Loucy (cell line): ENCODE measurements around the gene RSPRY1.

Experiments
- H2AFZ ChIP-seq: fragments of 200-600 bp; sonication (generic); 2 replicates; pipeline ENCODE4 v1.6.0; 2016; ENCODE audit warnings: antibody characterized with exemption, mild to moderate bottlenecking, low read length, moderate library complexity
- H3F3A ChIP-seq: fragments of 200-600 bp; 2 replicates; pipeline ENCODE4 v1.6.0; 2016; ENCODE audit warnings: antibody characterized with exemption, low read depth, mild to moderate bottlenecking
- H3K27me3 ChIP-seq: fragments of 200-600 bp; sonication (generic); 2 replicates; pipeline ENCODE4 v1.6.1; 2014; ENCODE audit warnings: low read length, mild to moderate bottlenecking; ENCODE audit not compliant: insufficient read depth, poor library complexity, severe bottlenecking
- H3K36me3 ChIP-seq: fragments of 200-600 bp; sonication (generic); 2 replicates; pipeline ENCODE4 v1.6.1; 2016; ENCODE audit warnings: low read length; ENCODE audit not compliant: insufficient read depth
- H3K4me1 ChIP-seq: fragments of 200-600 bp; sonication (generic); 2 replicates; pipeline ENCODE4 v1.5.1; 2014; ENCODE audit warnings: low read length, mild to moderate bottlenecking; ENCODE audit not compliant: insufficient read depth, poor library complexity, severe bottlenecking
- H3K4me2 ChIP-seq: fragments of 200-600 bp; sonication (generic); 2 replicates; pipeline ENCODE4 v1.6.0; 2014; ENCODE audit warnings: antibody characterized with exemption, low read length, low read depth, mild to moderate bottlenecking; ENCODE audit not compliant: poor library complexity, severe bottlenecking
- H3K4me3 ChIP-seq: fragments of 200-600 bp; sonication (generic); 2 replicates; pipeline ENCODE4 v1.5.1; 2014; ENCODE audit warnings: low read length, mild to moderate bottlenecking, mixed read lengths; ENCODE audit not compliant: poor library complexity, severe bottlenecking
- H3K79me2 ChIP-seq: fragments of 200-600 bp; sonication (generic); 2 replicates; pipeline ENCODE4 v1.6.1; 2014; ENCODE audit warnings: low read length; ENCODE audit not compliant: insufficient read depth
- H3K9ac ChIP-seq: fragments of 200-600 bp; sonication (generic); 2 replicates; pipeline ENCODE4 v1.6.0; 2014; ENCODE audit warnings: mild to moderate bottlenecking, low read depth, low read length, moderate library complexity; ENCODE audit not compliant: poor library complexity, severe bottlenecking
- H3K9me2 ChIP-seq: fragments of 200-600 bp; sonication (generic); replicated peaks from 2 replicates; pipeline ENCODE4 v1.6.1; 2016; ENCODE audit warnings: low read depth, low read length, mixed read lengths
- H3K9me3 ChIP-seq: fragments of 200-600 bp; sonication (generic); 2 replicates; pipeline ENCODE4 v1.6.1; 2014; ENCODE audit warnings: mild to moderate bottlenecking, antibody characterized with exemption, low read length, low read depth; ENCODE audit not compliant: insufficient read depth
- H4K20me1 ChIP-seq: fragments of 200-600 bp; sonication (generic); 2 replicates; pipeline ENCODE4 v1.6.0; 2014; ENCODE audit warnings: antibody characterized with exemption, low read length, mild to moderate bottlenecking; ENCODE audit not compliant: insufficient read depth, poor library complexity, severe bottlenecking
- EZH2phosphoT487 ChIP-seq: fragments of 200-600 bp; IDR thresholded peaks from 2 replicates; pipeline ENCODE4 v1.6.1; 2018; ENCODE audit warnings: antibody characterized with exemption, mild to moderate bottlenecking, moderate library complexity, borderline replicate concordance
- TF ChIP-seq, protein P1 (sequence below): fragments of 200-600 bp; sonication (generic); conservative IDR thresholded peaks from 2 replicates; pipeline ENCODE4 v1.5.1; 2014; ENCODE audit warnings: mild to moderate bottlenecking, antibody characterized with exemption, low read length

Gene RSPRY1

DNA sequence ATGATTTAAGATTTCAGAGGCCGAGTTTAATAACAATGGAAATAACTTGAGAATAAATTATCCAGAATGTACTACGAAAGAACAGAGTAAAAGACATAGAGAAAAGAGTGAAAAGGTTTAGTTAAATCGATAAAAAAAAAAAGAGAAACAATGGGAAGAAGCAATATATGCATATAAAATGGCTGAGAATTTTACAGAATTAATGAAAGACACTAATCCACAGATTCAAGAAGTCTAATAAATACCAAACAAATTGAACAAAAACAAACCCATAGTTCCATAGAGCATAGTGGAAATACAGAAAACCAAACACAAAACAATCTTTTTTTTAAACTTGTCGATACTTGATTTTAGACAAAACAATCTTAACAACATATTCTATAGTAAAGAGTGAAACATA lies 2.0 kb upstream of the RSPRY1 start:
- Histone ChIP-seq H3K4me2 (peak overlapping the region; percentile 94), H3F3A (no peaks in the 10 kb centered on the region), H4K20me1 (peaks cover 20% of the 10 kb centered on the region), H3K9ac (peak overlapping the region; percentile 96), H3K9me2 (no peaks in the 10 kb centered on the region), H3K9me3 (no peaks in the 10 kb centered on the region), H3K36me3 (no peaks in the 10 kb centered on the region), H2AFZ (no peak overlapping the region), H3K27me3 (no peaks in the 10 kb centered on the region), H3K4me1 (peaks cover 36% of the 10 kb centered on the region), H3K4me3 (peak overlapping the region; percentile 94), H3K79me2 (peaks cover 96% of the 10 kb centered on the region)
- TF ChIP-seq, protein P1, sequence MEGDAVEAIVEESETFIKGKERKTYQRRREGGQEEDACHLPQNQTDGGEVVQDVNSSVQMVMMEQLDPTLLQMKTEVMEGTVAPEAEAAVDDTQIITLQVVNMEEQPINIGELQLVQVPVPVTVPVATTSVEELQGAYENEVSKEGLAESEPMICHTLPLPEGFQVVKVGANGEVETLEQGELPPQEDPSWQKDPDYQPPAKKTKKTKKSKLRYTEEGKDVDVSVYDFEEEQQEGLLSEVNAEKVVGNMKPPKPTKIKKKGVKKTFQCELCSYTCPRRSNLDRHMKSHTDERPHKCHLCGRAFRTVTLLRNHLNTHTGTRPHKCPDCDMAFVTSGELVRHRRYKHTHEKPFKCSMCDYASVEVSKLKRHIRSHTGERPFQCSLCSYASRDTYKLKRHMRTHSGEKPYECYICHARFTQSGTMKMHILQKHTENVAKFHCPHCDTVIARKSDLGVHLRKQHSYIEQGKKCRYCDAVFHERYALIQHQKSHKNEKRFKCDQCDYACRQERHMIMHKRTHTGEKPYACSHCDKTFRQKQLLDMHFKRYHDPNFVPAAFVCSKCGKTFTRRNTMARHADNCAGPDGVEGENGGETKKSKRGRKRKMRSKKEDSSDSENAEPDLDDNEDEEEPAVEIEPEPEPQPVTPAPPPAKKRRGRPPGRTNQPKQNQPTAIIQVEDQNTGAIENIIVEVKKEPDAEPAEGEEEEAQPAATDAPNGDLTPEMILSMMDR: no peak
- TF ChIP-seq EZH2phosphoT487: no peak

DNA sequence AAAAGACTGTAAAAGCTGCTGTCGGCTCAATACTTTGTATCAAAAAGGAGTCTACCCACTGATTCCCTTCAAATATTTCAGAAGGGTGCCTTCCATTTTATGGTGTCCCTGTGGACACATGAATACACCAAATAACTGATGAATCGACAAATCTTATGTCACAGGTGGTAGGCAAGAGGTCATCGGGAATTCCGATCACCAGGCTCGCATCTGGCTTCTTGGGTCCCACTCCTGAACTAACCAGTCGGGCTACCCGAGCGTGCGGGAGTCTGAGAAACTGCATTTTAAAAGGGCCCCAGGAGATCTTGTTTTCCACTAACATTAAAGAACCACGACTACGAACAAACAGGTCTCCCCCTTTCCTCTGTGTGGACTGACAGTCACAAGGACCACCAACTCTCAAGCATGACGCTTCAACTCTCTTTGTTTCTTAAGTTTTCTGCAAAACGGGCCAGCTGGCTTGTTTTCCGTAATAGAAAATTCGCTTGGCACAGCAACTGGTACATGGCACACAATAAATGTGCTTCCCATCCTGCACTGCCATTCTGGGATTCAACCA lies 1.2 kb upstream of the RSPRY1 start:
- H3K27me3 ChIP-seq: no peaks in the 10 kb centered on the region
- no peaks in the 10 kb centered on the region for H3K36me3 ChIP-seq
- H3K4me3 ChIP-seq: peak overlapping the region; percentile 94
- peaks cover 26% of the 10 kb centered on the region for H4K20me1 ChIP-seq
- no peaks in the 10 kb centered on the region for H3K9me3 ChIP-seq
- H3F3A ChIP-seq: no peaks in the 10 kb centered on the region
- TF ChIP-seq, protein P1: no peak
- no peak for TF ChIP-seq EZH2phosphoT487
- peak overlapping the region; percentile 96 for H3K9ac ChIP-seq
- H3K9me2 ChIP-seq: no peaks in the 10 kb centered on the region
- H3K4me2 ChIP-seq: peak overlapping the region; percentile 94
- peak overlapping the region; percentile 92; the same call in 1 of the 2 replicates for H2AFZ ChIP-seq
- peaks cover 37% of the 10 kb centered on the region for H3K4me1 ChIP-seq
- peaks cover 96% of the 10 kb centered on the region for H3K79me2 ChIP-seq

DNA sequence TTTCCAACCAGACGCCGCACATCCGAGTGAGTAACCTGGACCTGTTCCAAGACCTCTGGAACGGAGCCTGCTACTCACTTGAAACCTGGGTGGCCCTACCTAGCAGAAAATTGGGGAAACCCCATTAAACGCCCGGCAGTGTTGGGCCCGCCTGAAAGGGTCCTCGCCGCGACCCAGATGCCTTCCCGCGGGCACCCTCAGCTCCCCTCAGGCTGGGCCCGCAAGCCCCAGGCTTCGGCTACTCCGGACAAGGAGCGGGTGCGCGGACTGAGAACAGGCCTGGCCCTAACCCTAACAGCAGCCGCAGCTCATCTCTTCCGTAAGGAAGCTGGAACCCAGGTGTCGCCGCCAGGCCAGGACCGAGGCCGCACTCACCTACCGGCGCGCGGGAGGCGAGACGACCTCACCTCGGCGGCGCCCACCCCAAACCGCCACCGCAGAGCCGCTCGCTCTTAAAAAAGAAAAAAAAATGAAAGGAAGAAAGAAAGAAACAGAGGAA lies 634 bp upstream of the RSPRY1 start:
- Histone ChIP-seq H3K9me3 (no peaks in the 10 kb centered on the region), H2AFZ (peak overlapping the region; percentile 92), H3F3A (no peaks in the 10 kb centered on the region), H3K9ac (peak overlapping the region; percentile 96), H3K4me2 (peak overlapping the region; percentile 94), H3K36me3 (no peaks in the 10 kb centered on the region), H3K27me3 (no peaks in the 10 kb centered on the region), H3K9me2 (no peaks in the 10 kb centered on the region), H3K79me2 (peaks cover 96% of the 10 kb centered on the region), H3K4me3 (peak overlapping the region; percentile 94), H3K4me1 (peaks cover 42% of the 10 kb centered on the region), H4K20me1 (peaks cover 31% of the 10 kb centered on the region)
- TF ChIP-seq EZH2phosphoT487: no peak
- TF ChIP-seq, protein P1: no peak
